OCI-LY1 (cell line): ENCODE data around the gene TANC1.

Source experiments
- H2AFZ ChIP-seq: fragments of 200-600 bp; sonication (generic), shearing (Covaris generic); 2 replicates; pipeline ENCODE4 v1.6.0; 2014; ENCODE audit warnings: antibody characterized with exemption, mild to moderate bottlenecking, low read length
- H3F3A ChIP-seq: fragments of 200-600 bp; sonication (generic), shearing (Covaris generic); 2 replicates; pipeline ENCODE4 v1.6.0; 2014; ENCODE audit warnings: mild to moderate bottlenecking, antibody characterized with exemption, low read length, moderate library complexity; ENCODE audit not compliant: insufficient read depth
- H3K27ac ChIP-seq: fragments of 200-600 bp; sonication (generic); 2 replicates; pipeline ENCODE4 v1.5.1; 2014; ENCODE audit warnings: low read length, mixed run types, mild to moderate bottlenecking, low read depth; ENCODE audit not compliant: poor library complexity, severe bottlenecking
- H3K27me3 ChIP-seq: fragments of 200-600 bp; sonication (generic); 2 replicates; pipeline ENCODE4 v1.6.0; 2014; ENCODE audit warnings: antibody characterized with exemption, mild to moderate bottlenecking, low read length, moderate library complexity; ENCODE audit not compliant: insufficient read depth
- H3K36me3 ChIP-seq: fragments of 200-600 bp; sonication (generic); 2 replicates; pipeline ENCODE4 v1.6.1; 2014; ENCODE audit warnings: mild to moderate bottlenecking, antibody characterized with exemption, low read length, moderate library complexity, mixed read lengths; ENCODE audit not compliant: insufficient read depth
- H3K4me1 ChIP-seq: fragments of 200-600 bp; sonication (generic); 2 replicates; pipeline ENCODE4 v1.5.1; 2014; ENCODE audit warnings: mild to moderate bottlenecking, low read length, moderate library complexity; ENCODE audit not compliant: insufficient read depth, severe bottlenecking
- H3K4me2 ChIP-seq: fragments of 200-600 bp; sonication (generic), shearing (Covaris generic); 2 replicates; pipeline ENCODE4 v1.6.1; 2014; ENCODE audit warnings: low read length
- H3K4me3 ChIP-seq: fragments of 200-600 bp; sonication (generic); 2 replicates; pipeline ENCODE4 v1.5.1; 2014; ENCODE audit warnings: low read length, low read depth, mild to moderate bottlenecking, mixed read lengths; ENCODE audit not compliant: poor library complexity, severe bottlenecking
- H3K79me2 ChIP-seq: fragments of 200-600 bp; shearing (Covaris generic); 2 replicates; pipeline ENCODE4 v1.6.1; 2016; ENCODE audit warnings: mixed run types, low read length, mixed read lengths; ENCODE audit not compliant: insufficient read depth
- H3K9ac ChIP-seq: fragments of 200-600 bp; sonication (generic), shearing (Covaris generic); 2 replicates; pipeline ENCODE4 v1.6.1; 2014; ENCODE audit warnings: mild to moderate bottlenecking, low read length, mixed read lengths
- H3K9me2 ChIP-seq: fragments of 200-600 bp; sonication (generic), shearing (Covaris generic); 2 replicates; pipeline ENCODE4 v1.6.1; 2014; ENCODE audit warnings: low read depth, mild to moderate bottlenecking, low read length, mixed read lengths
- H3K9me3 ChIP-seq: fragments of 200-600 bp; shearing (Covaris generic); 2 replicates; pipeline ENCODE4 v1.6.1; 2014; ENCODE audit warnings: low read length, mixed read lengths
- H4K20me1 ChIP-seq: fragments of 200-600 bp; sonication (generic), shearing (Covaris generic); 2 replicates; pipeline ENCODE4 v1.6.0; 2016; ENCODE audit warnings: mild to moderate bottlenecking, low read length; ENCODE audit not compliant: insufficient read depth
- CTCF ChIP-seq: fragments of 200-600 bp; sonication (generic), shearing (Covaris generic); IDR thresholded peaks from 2 replicates; pipeline ENCODE4 v1.5.1; 2017; ENCODE audit warnings: mild to moderate bottlenecking, antibody characterized with exemption, low read length, moderate library complexity, mixed read lengths
- EZH2 ChIP-seq: fragments of 200-600 bp; sonication (generic), shearing (Covaris generic); IDR thresholded peaks from 2 replicates; pipeline ENCODE4 v1.8.0; 2017; ENCODE audit warnings: borderline replicate concordance, mixed run types, mild to moderate bottlenecking, antibody characterized with exemption, low read length, moderate library complexity, mixed read lengths

The TANC1 gene

GRCh38 chr2:159046966-159047365, 78.5 kb downstream of the TANC1 start:
- Histone ChIP-seq H4K20me1 (no peaks in the 10 kb centered on the region), H3F3A (no peaks in the 10 kb centered on the region), H3K4me3 (no peak overlapping the region), H3K27me3 (no peaks in the 10 kb centered on the region), H2AFZ (no peak overlapping the region), H3K4me2 (no peak overlapping the region), H3K36me3 (no peaks in the 10 kb centered on the region), H3K4me1 (no peaks in the 10 kb centered on the region), H3K79me2 (no peaks in the 10 kb centered on the region), H3K9me2 (no peaks in the 10 kb centered on the region), H3K27ac (no peak overlapping the region), H3K9me3 (no peaks in the 10 kb centered on the region), H3K9ac (no peak overlapping the region)
- no peak for TF ChIP-seq EZH2
- TF ChIP-seq CTCF: no peak

GRCh38 chr2:159050426-159050825, 82.0 kb downstream of the TANC1 start:
- Histone ChIP-seq H3K4me3 (no peak overlapping the region), H3K9me2 (no peaks in the 10 kb centered on the region), H3K9ac (no peak overlapping the region), H3F3A (no peaks in the 10 kb centered on the region), H3K4me2 (no peak overlapping the region), H3K4me1 (peaks cover 25% of the 10 kb centered on the region), H3K79me2 (no peaks in the 10 kb centered on the region), H3K36me3 (no peaks in the 10 kb centered on the region), H3K9me3 (no peaks in the 10 kb centered on the region), H4K20me1 (no peaks in the 10 kb centered on the region), H3K27me3 (no peaks in the 10 kb centered on the region), H2AFZ (no peak overlapping the region), H3K27ac (no peak overlapping the region)
- TF ChIP-seq EZH2 (no peak), CTCF (no peak)

- TF ChIP-seq CTCF (no peak), EZH2 (no peak)
- no peaks in the 10 kb centered on the region for H3K27me3 ChIP-seq
Observed at GRCh38 chr2:159051133-159051532, 82.7 kb downstream of the TANC1 start.

More at GRCh38 chr2:159051133-159051532, 82.7 kb downstream of the TANC1 start:
- Histone ChIP-seq H3F3A (no peaks in the 10 kb centered on the region), H4K20me1 (no peaks in the 10 kb centered on the region), H3K4me2 (no peak overlapping the region), H2AFZ (no peak overlapping the region), H3K9me2 (no peaks in the 10 kb centered on the region), H3K4me3 (no peak overlapping the region), H3K9ac (no peak overlapping the region), H3K27ac (no peak overlapping the region), H3K4me1 (peaks cover 25% of the 10 kb centered on the region), H3K36me3 (no peaks in the 10 kb centered on the region), H3K79me2 (no peaks in the 10 kb centered on the region), H3K9me3 (no peaks in the 10 kb centered on the region)
